T47D (cell line): ENCODE data around the gene MEGF6.
A peak's percentile ranks its signal among the peaks of the same experiment; 100 is the strongest.
"Not testable (repeated sequence)": the region's sequence is repeated elsewhere in the genome, so short reads cannot be mapped to it uniquely, and the experiment has no call there.

Source experiments
- DNase-seq, 2 experiments: peaks; one replicate each; pipeline versions ENCODE4 v3.0.0 to v3.0.0-alpha.2; 2011 to 2012; ENCODE audit warnings: low read depth in 1 of 2, low spot score in 1 of 2
- JUND ChIP-seq: IDR thresholded peaks from 2 replicates; pipeline ENCODE4 v1.6.1; 2012; ENCODE audit warnings: low read depth
- in situ Hi-C: cut with HindIII; loops from 2 replicates; pipeline ENCODE4 v1.10.0; 2016; ENCODE audit warnings: low sequenced_read_pairs, low pct_unique_long_range_greater_than_20kb

Gene MEGF6

DNA sequence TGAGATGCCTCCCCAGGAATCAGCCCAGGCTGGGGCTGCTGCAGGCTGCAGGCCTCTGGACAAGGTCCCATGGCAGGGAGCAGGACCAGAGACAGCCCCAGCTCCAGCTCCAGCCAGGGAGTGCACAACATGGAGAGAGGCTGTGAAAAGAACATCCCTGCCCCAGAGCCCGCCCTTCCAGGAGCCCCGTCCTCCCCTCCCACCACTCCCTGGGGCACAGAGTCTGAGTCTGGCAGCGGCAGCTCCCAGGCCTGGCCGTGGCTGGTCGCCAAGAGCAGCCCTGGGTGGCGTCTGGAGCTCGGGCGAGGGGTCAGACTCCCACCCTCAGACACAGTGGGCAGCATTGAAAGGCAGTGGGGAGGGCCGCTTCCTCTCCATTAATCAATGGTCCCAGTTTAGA, 37.8 kb downstream of the MEGF6 start:
- no peak for DNase-seq
- no peak for TF ChIP-seq JUND

DNA sequence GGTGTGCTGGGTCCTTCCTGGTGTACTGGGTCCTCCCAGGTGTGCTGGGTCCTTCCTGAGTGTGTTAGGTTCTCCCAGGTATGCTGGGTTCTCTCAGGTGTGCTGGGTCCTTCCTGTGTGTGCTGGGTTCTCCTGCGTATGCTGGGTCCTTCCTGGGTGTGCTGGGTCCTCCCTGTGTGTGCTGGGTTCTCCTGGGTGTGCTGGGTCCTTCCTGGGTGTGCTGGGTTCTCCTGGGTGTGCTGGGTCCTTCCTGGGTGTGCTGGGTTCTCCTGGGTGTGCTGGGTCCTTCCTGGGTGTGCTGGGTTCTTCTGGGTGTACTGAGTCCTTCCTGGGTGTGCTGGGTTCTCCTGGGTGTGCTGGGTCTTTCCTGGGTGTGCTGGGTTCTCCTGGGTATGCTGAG, 38.7 kb downstream of the MEGF6 start:
- in situ Hi-C loops, DNase-seq: not testable (repeated sequence)

More for the DNA sequence above, 37.8 kb downstream of the MEGF6 start:
- in situ Hi-C loops: no loop called here

DNA sequence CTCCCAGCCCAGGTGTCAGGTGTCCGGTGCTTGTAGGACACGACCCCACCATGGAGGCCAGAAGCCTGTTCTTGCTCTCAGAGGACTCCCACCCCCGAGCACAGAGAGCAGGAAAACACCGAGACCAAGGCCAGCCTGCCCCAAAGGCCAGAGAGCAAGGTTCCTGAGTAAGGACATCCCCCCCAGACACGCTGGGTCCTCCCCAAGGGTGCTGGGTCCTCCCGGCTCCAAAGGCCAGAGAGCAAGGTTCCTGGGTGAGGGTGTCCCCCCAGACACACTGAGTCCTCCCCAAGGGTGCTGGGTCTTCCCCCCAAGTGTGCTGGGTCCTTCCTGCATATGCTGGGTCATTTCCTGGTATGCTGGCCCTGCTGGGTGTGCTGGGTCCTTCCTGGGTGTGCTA, 40.0 kb downstream of the MEGF6 start:
- DNase-seq: no peak
- no peak for TF ChIP-seq JUND
- in situ Hi-C loops: no loop called here

DNA sequence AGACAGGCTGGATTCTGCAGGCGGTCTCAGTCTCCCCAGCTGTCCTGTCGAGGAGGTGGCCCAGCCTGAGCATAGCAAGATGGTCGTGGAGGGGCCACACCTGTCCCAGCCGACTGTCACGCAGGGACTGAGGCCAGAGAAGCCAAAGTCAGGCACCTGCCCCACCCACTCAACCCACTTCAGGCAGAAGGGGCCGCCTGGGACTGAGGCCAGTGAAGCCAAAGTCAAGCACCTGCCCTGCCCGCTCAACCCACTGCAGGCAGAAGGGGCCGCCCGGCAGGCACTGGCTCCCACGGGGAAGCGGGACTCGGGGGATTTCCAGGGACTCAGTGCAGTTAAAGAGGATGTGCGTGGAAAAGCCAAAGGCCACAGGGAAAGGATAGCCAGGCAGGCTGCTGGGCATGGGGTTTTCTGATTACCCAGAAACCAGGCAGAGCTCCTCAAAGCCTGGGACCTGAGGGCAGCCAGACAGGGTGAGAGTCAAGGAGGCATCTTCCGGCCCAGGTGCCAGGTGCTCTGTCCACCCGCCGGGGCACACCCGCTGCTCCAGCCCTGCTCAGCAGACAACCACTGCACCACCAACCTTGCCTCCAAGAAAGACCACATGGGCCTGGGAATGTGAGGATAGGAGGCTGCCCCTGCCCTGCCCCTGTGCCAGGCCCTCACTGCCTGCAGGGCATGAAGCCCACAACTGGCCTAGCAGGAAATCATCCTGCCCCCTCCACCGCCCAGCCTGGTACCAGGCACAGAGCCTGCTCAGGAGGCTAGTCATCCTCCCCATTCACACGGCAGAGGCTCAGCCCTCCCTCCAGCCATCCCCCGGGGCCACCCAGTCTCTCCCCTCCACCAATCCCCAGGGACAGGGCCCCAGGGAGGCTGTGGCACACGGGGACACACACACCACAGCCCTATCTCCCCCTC, 41.0 kb downstream of the MEGF6 start:
- in situ Hi-C loops: no loop called here
- no peak for TF ChIP-seq JUND
- no peak for DNase-seq

DNA sequence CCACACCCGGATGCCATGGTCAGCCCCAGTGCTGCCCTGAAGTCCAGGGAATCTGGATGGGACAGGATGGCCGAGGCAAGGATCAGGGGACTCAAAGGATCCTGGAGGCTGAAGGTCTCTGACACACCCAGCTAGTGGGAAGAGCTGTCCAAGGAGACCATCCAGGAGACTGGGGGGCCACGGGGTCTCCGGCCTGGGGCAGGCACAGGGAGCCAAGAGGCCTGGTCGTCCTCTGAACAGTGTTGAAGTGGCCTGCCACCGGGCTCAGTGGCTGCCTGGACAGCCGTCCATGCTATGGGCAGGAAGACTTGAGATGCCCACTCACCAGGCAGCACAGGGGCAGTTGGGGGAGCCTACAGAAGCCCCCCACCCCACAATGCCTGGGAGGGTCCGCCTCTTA, 41.9 kb downstream of the MEGF6 start:
- in situ Hi-C loops: no loop called here
- DNase-seq: no peak
- TF ChIP-seq JUND: no peak

DNA sequence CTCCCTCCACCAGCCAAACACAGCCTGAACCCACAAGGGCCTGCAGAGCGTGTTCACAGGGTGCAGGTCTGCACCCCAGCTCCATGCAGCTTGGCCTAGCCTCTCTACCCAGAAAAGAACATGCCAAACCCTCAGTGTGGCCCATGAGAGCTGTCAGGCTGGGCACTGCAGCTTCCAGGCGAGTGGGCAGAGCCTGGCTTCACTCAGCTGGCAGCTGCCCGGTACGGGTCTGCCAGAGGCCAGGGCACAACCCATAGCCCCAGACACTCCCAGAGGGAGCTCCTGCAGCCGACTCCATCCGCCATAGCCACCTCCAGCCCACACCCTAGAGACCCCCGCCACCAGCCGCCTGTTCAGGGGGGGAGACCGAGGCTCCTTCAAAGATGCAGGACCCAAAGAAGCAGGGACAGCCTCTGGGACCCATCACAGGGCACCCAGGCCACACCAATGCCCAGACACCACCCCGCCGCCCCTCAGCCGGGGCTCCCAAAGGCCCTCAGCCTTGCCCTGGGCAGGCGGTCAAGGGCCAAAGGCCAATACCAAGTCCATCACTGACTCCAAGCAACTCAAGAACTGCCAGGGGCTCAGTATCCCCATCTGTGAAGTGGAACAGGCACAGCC, 42.4 kb downstream of the MEGF6 start:
- in situ Hi-C loops: no loop called here
- no peak for DNase-seq
- no peak for TF ChIP-seq JUND

DNA sequence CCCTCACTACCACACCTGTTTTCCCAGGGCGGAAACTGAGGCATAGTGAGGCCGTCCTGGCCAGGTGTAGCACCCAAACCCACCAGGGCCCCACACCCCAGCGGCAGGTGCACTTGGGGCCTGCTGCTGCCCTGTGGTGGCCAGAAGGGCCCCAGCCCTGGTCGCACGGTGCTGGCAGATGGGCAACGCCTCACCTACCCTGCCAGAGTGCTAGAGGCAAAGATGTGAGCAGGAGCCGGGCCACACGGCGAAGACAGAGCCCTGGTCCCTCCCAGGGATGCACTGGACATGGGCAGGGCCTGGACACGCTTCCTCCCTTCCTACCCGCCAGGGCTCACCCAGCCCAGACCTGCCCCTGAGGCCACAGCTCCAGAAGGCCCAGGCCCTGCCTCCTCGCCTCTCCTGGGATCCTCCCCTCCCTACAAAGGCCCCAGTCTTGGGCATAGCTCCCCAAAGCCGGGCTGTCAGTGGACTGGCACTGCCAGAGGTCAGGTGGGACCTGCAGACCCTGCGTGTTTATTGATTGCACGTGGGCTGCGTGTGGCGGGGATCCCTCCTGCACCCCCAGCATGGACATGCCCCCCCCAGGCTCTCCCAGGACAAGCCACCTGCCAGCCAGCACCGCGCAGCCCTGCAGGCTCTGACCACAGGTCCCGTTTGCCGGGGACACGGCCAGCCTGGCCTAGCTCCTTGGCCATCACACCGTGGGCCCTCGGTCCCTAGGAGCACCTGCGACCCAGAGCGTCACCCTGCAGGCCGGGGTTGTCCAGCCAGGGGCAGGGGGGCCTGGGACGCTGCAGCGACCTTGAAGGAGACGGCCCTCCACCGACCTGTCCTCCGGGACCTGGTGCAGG, 44.1 kb downstream of the MEGF6 start:
- in situ Hi-C loops: no loop called here
- no peak for TF ChIP-seq JUND
- no peak for DNase-seq

DNA sequence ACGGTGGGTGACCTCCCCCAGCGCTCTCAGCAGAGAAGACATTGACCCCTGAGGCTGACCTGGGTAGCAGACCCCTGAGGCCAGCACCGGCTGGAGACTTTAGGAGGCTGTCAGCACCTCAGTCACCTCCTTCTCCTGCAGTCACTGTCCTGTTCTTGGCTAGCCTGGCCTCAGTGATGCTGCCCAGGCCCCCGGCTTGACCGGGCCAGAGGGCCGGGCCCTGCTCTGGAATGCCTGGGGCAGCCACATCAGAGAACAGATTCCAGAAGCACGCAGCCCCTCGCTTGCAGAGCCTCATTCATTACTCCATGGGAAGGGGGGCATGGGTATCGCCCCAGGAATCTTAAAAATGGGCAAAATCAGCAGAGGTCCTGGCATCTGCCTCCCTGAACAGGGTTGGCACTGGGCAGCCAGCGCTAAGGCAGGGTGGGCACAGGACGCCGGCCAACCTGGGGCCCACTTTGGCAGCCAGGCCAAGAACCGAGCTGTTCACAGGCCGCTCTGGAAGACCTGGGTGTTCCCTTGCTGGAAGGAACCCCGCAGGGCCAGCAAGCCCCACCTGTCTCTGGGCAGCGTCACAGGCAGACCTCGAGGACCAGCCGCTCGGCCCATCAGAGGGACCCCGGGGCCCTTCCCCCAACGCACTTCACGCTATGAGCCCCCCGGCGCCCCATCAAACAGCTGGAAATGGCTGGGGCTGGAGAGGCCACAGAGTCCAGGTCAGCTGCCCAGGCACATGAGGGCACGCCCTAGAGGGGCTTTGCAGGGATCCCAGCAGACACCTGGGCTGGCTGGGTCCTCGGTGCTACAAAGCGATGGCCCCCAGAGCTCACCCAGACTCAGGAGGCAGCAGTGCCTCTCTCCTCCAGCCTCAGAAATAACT, 45.1 kb downstream of the MEGF6 start:
- TF ChIP-seq JUND: no peak
- no peak for DNase-seq
- in situ Hi-C loops: no loop called here

DNA sequence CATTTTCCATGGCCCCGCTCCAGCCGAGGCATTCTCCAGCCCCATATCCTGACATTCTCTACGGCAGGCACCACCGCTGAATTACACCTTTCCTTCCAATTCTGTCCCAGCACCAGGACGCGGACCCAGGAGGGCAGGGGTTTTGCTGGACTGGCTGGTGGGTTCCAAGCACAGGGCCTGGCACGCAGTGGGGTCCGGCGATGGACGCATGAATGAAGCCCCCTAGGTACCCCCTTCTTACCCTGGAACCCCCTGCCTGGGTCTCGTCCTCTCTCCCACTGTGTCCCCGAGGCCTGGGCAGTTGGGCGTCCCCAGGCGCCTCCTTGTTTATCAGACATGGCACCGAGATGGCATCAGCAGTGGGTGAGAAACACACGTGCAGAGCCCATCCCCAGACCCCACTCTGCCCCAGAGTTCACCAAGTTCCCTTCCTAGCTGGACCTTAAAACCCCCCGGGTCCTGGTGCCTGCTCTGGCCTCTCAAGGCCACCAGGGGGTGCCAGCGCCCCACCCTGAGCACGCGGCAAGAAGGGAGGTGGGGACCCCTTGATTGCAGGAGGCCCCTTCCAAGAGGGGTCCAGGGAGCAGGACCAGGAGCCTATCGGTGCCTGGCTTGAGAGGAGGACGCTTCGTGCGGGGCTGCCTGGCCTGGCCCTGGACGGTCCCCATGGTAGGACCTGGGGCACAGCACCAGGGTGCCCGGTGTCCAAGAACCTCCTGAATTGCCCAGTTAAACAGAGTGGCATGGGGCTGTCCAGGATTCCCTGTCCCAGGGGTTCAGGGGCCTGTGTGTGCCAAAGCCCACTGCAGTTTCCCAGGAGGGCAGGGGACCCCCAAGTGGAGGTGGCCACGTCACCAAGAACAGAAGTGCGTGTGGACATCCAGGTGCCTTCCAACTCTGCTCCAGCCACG, 46.1 kb downstream of the MEGF6 start:
- in situ Hi-C loops: no loop called here
- no peak for TF ChIP-seq JUND
- DNase-seq: peak in 1 of 2 experiments; percentile 15

DNA sequence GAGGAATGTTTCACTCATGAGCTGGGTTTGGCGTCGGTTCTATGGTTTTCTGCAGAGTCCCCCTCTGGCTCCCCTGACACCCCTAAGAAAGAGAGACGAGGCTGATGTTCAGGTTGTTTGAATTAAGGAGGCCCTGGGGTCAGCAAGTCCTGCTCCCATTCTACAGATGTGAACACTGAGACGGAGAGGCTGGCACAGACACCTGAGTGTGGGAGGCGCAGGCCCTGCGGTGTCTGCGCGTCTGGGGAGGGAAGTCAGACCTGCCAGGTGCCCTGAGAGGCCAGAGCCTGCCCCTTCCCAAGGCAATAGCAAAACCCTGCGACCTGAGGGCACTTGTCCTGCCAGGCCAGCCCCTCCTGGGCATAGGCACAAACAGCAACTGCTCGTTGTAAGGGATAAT, 47.7 kb downstream of the MEGF6 start:
- in situ Hi-C loops: no loop called here

DNA sequence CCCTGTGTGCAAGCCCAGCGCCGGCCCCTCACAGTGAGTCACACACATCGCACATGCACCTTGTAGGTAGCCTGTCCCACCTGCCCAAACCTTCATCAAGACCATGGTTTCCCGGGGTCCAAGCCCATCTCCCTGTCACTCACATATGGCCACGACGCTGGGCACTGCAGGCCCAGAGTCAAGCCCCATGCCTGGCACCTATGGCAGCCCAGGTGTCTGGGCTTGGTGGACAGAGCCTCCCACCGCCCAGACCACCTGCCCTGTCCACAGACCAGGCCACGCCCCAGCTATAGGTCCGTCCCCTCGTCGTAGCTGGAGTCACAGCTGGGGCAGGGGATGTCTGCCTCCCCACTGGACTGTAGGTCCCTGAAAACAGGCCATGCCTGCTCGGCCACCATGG, 48.2 kb downstream of the MEGF6 start:
- no peak for TF ChIP-seq JUND
- in situ Hi-C loops: no loop called here
- no peak for DNase-seq

More for the DNA sequence above, 47.7 kb downstream of the MEGF6 start:
- TF ChIP-seq JUND: no peak
- DNase-seq: no peak
